ENCODE results near the gene NFILZ.

Gene NFILZ, protein sequence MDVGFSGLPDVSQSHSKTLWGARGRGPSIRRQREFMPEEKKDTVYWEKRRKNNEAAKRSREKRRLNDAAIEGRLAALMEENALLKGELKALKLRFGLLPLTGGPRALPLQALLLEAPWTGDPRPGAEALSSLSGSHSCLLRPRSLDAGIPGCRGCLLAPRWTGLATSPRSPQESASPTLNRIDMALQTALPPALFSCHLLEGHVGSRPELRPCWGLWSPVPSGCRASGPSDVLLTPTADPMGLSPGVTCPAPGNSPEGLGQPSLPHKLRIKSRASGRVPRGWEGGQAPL

DNA sequence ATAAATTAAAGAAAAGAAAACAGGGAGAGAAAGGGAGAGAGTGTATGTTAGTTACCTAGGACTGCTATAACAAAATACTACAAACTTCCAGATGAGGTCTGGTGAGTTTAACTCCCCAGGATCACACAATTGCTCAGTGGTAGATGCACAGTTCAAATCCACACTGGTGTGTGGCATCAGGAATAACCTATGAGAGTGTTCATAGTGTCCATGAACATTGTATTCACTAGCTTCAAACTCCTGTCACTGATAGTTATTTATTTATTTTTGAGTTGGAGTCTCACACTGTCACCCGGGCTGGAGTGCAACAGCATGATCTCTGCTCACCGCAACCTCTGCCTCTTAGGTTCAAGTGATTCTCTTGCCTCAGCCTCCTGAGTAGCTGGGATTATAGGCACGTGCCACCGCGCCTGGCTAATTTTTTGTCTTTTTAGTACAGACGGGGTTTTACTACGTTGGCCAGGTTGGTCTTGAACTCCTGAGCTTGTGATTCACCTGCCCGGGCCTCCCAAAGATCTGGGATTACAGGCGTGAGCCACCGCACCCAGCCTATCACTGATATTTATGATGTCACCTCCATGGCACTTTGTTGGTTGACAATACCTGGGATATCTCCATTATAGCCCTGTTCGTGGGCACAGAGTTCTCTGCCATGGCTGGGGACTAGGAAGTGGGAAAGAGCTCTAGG lies at the start of gene NFILZ:
Gene NFILZ (plus strand): TSS at position 638 of the 688 bp plus-strand sequence. CDS start 46,133 bp downstream, outside the sequence.
- DNase-seq, result no peak

DNA sequence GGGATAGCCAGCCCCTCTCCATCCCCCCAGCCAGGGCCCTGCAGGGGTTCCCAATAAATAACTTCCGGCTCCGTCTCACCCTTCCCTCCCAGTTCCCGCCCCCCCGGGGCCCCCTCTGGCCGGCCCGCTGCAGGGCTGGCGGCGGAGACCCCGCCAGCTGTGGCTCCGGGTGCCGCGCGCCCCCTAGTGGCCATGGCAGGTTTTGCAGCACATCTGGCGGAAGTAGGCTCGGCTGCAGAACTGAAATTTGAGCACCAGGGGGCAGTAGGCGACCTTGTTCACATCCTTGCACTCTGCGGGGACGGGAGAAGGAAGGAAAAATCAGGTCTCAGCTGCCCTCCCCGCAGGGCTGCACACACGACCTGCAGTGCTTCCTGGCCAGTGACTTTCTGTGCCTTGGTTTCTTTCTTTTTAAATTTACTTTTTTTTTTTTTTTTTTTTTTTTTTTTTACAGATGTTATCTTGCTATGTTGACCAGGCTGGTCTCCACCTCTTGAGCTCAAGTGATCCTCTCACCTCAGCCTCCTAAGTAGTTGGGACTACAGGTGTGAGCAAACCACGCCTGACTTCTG lies 49.6 kb upstream of the NFILZ start:
- peak; percentile 49 for DNase-seq

GRCh38 chr19:8584965-8585893 lies 45.2 kb upstream of the NFILZ start:
- DNase-seq, result no peak

DNA sequence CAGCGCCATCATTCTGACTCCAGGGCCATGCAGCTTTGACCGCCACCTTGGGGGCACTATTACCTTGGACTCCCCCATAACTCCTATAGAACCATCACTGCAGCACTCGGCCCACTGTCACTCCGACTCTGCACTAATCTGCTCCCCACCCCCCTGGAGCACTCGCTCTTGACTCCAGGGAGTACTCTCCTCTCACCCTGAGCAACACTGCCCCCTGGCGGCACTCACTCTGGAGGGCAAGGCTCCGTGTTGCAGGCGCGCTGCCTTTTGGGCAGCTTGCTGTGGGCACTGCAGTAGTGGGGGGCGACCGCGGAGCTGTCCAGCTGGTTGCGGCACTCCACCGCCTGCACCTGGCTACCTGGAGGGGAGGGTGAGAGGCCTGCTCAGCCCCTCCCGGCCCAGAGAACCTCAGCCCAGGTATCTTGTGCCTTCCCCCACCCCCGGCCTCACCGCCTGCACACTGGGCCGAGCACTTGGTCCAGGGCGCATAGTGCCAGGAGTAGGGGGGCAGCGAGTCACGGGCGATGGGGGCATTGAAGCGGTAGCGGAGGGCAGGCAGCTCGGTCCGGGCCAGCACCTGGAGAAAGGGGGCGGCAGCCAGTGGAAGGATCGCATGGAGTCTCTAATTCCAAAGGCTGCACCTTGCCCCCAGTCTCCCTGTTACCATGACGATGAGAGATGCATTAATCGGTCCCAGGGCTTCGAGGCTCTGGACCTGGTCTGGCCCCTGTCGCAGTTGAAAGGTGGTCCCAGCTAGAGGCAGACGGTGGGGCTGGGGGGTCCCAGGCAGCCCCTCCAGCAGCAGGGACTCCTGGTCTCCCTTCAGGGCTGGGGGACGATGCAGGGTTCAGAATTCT lies 44.3 kb upstream of the NFILZ start:
- no peak for DNase-seq

GRCh38 chr19:8589177-8589714 lies 41.2 kb upstream of the NFILZ start:
- DNase-seq, result no peak

DNA sequence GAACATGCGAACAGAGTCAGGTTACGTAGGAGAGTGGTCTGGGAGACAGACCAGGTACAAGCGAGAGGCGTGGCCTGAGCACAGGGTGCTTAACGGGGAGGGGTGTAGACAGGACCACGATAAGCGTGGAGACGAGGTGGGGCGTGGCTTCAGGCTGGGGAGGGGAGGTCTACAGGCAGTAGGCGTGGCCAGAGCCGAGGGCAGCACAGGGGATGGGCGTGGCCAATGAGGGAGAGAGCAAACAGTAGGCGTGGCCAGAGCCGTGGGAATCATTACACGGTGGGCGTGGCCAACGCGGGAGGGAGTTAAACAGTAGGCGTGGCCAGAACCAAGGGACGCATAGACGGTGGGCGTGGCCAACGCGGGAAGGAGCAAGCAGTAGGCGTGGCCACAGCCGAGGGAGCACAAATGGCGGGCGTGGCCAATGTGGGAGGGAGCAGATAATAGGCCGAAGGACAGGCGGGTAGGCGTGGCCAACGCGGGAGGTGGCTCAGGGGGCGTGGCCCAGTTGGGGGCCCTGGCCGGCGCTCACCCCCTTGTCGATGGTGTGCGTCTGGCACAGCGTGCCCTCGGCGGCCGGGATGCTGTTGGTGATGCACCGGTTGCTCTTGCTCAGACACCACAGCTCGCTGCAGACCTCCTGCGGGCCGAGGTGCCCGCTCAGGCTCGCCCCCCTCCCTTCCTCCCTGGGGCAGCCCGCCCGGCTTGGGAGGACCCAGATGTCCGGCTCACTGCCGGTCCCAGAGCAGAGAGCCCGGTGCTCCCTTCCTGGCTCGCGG lies 38.0 kb upstream of the NFILZ start:
- DNase-seq, result peak; percentile 93

DNA sequence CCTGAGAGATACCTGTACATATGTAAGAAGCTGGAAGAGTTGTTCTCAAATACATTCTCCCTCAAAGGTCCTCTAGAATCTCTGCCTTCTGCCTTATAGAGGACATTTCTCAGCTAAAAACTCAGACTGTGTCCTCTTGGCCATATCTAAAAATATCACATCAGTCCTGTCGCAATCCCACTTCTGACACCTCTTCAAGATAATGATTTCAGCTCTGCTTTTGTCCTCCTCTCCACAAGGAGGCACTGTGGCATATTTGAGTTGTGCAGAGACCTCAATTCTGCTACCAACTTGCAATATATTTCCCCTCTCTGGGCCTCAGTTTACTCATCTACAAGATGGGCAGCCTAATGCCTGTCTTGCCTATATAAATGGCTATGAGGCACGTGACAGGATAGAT lies 36.5 kb upstream of the NFILZ start:
- DNase-seq, result no peak

- no peak for DNase-seq
These were observed 34.8 kb upstream of the NFILZ start for GRCh38 chr19:8595651-8596050.

DNA sequence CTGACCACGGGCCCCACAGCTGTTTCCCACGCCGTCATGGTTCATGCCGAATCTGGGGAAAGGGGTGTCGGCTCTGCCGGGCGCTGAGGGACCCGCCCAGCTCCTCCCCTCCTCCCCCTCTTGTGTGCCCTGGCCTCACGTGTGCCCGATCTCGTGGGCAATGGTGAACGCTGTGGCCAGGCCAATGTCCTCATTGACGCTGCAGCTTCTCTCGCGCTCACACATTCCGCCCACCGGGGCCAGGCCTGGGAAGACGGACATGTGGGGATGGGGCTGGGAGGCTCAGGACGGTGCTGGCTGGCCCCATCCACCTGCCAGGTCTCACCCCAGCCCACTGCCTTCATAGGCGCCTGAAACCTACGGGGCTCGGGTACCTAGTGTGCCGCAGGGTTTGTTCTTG lies 34.3 kb upstream of the NFILZ start:
- DNase-seq, result no peak

GRCh38 chr19:8600064-8600463 lies 30.4 kb upstream of the NFILZ start:
- DNase-seq, result no peak

- no peak for DNase-seq
These were observed 29.6 kb upstream of the NFILZ start for GRCh38 chr19:8600816-8601215.

- DNase-seq, result no peak
These were observed 28.6 kb upstream of the NFILZ start for GRCh38 chr19:8601796-8602195.

DNA sequence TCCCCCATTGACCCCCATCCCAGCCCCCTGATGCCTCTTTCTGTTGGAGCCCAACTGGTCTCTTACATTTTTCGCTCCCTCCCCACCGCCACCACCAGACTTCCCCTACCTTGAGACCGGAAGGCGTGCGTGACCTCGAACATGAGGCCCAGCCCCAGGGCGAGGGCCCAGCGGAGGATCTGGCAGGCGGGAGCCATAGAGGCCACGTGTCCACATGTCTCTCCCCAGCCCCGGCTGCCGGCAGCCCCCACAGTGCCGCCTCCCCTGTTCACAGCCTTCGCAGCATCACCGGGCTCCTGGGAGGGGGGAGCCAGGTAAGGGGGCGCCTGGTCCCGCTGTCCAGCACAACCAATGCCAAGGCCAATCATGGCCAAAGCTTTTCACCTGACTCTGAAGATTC lies 24.9 kb upstream of the NFILZ start:
- no peak for DNase-seq

- DNase-seq, result no peak
These were observed 23.0 kb upstream of the NFILZ start for GRCh38 chr19:8607386-8607785.

DNA sequence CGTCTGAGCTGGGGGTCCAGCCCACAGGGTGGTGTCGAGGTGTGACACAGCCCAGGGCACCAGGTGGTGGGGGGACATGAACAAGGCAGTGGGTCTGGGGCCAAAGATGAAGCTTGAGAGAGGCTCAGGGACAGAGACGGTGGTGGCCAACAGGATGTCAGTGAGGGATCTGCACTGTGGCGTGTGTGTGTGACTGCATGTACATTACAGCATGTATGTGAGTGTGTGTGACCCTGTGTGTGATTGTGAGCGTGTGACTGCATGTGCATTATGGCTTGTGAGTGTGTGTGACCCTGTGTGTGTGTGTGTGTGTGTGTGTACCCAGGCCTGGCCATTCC lies 21.5 kb upstream of the NFILZ start:
- no peak for DNase-seq

DNA sequence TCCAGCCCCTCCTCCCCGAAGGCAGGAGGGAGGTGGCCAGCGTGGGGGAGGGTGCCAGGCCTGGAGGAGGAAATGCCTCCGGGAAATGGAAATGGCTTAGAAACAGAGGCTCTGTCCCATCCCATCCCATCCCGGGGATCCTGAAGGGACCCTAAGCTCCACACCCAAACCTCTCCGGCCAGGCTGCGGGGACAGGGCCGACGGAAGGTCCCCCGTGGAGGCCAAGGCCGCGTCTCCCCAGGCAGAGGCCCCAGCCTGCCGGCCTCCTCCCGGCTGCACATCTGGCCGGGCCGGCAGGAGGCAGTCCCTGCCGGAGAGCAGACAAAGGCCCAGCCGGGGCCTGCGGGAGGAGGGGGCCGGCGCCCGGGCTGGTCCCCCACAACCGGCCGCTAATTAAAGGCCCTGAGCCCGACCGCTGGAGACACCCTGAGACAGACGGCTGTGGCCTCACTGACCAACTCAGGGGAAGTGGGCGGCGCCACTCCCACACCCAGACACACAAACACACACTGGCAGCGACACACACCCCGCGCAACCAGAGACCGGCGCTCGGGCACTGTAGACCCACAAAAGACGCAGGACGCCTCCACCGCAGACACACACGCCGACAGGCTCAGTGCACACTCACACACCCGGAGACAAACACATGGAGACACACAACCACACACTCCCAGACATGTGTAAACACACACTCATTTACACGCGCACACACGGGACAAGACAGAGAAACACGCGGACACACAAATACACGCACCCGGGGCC lies 21.0 kb upstream of the NFILZ start:
- DNase-seq, result no peak

DNA sequence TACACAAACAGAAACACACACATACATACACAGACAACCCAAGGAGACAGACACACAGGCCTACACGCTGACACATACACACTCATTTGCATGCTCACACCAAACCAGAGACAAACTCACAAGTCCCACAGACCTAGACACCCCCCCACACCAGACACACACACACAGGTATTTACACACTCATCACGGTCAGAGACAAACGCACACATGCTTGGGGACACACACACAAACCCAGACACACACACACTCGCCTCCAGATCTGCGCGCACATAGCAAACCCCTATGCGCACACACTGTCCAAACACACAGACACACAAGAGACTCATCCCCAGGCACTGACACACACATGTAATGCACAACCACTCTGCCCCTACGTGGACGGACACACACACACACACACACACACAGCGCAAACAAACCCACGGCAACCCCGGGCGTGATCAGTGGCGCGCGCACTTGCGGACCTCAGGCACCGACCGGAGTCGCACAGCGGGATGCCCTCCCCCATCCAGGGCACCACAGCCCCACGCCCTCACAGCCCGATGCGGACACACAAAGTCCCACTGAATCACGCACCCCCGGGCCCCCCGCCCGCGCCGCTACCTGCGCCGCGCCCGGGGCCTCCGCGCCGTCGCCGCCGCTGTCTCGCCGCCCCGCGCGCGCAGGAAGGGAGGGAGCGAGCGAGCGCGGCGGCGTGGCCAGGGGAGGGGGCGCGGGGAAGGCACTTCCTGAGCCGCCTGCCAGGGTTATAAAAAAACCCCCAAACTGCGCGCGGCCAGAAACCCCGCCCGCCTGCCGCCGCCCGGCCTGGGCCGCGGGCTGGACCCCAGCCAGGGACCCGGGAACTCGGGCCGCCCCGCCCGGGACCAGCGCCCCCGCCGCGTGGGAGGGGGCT lies 20.1 kb upstream of the NFILZ start, which contains the start of gene ADAMTS10:
Gene ADAMTS10 (minus strand): TSS at position 675 of the 895 bp plus-strand sequence. CDS start 5,005 bp downstream, outside the sequence.
- no peak for DNase-seq

DNA sequence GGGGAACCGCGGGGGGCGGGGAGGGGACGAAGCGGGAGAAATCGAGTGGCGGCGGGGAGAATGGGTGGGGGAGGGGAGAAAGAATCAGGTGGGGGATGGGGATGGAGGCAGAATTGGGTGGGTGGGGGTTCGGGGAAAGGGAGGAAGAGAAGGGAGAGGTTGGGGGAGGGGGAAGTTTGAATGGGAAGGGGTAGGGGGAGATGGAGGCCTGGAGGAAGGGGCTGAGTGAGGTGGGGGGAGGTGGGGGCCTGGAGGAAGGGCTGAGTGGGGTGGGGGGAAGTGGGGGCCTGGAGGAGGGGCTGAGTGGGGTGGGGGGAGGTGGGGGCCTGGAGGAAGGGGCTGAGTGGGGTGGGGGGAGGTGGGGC lies 19.5 kb upstream of the NFILZ start:
- no peak for DNase-seq

DNA sequence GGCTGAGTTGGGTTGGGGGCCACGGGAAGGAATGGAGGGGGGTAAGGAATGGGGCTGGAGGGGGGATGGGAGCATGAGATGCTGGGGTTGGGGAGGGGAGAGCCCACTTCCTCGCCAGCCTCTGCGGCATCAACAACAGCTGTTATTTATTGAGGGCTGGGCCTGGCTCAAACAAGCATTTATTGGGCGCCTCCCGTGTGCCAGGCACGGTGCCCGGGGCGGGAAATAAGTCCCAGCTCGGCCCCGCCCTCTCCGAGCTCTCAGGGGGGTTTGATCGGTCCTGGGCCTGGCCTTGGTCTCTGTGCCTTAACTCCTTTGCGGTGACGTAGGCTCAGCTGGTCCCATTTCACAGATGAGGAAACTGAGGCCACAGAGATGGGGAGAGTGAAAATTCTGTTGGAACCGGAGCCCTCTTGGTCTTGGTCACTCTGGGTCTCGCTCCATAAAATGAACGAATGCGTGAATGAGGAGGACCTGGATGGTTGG lies 19.0 kb upstream of the NFILZ start:
- no peak for DNase-seq

All from T1000 (cell line).